Heart left ventricle (tissue), 13 donors: Measurements from ENCODE around the gene LARP4B.

Experiments
- CTCF ChIP-seq, 12 donors: fragments of 200-600 bp; sonication (generic) in 4 of 12; IDR thresholded peaks; one replicate each; pipeline versions ENCODE4 v1.5.0 to v1.8.0; 2018 to 2022; ENCODE audit warnings: antibody characterized with exemption in 12 of 12, mild to moderate bottlenecking in 5 of 12
- POLR2A ChIP-seq, 2 donors: fragments of 450-650 bp; IDR thresholded peaks; one replicate each; pipeline ENCODE4 v1.6.1; 2017; ENCODE audit warnings: antibody characterized with exemption in 2 of 2, mild to moderate bottlenecking in 2 of 2, moderate library complexity in 2 of 2
- donor health status: ischemic (EF 13 %, LVEDD 7.1; RV severe dilation, severe dysfunction).
- donor health status: DM: no; HTN: yes; CAD: no.
- donor health status: DM: no; HTN: no; CAD: no.
- donor health status: ischemic (EF 25% LVEDD 6.9; RV normal size, moderate dysfunction).
- donor health status: ischemic (EF 25% LVEDD 5.7; RV mildly dilated, moderate dysfunction).
- donor health status: ischemic (EF 35%, LVEDD 5.7; RV mildly dilated, moderate dysfunction).
- donor health status: nonischemic (EF 11% LVEDD 7.7; RV severe dilation, severe dysfunction).
- donor health status: DM: yes; HTN: yes; CAD: no.
- donor health status: PGD.
- donor health status: ischemic (EF 29% LVEDD 5.4; RV normal size, mild dysfunction).
- donor health status: nonischemic (EF 23%, LVEDD 6.1; RV moderate dilation, normal function).

DNA sequence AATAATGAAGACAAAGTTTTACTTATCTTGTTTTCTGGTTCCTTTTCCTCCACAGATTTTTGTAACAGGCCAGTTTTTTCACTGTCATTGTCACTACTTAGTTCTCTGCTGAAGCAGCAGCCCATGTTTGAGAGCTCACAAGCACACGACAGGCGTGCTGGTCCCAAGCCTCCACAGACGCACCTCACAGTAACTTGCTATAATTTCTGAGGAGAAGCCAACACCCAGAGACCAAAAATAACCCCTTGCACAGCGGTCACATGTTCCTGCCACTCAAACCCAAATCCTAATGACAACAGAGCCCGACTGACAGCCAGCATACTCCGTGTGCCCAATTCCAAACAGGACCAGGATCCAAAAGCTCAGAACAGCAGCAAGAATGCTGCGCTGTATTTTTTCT lies 58.5 kb downstream of the LARP4B start:
- no peak for TF ChIP-seq CTCF (IDR thresholded peaks at IDR 0.05)
- TF ChIP-seq POLR2A (IDR thresholded peaks at IDR 0.05) = peak in 1 of 2 donors; percentile 45
